IMR-90 (cell line): ENCODE measurements around the gene STYK1. TPM values are rescaled to one million over a fixed set of nuclear protein-coding genes. Genes with fewer than 3 reads are reported as not detected.

Source experiments
- ATAC-seq: fragments of 200-7000 bp; cut with Tn5 transposase; 2 replicates; pipeline ENCODE4 v1.9.1; 2020; ENCODE audit warnings: low read depth, mild to moderate bottlenecking, moderate library complexity
- BruUV-seq: library from RNA; stranded (reverse); fragments of 400-500 nt; replicated peaks from 2 replicates; lab custom pipeline; 2021; lab: Mats Ljungman, UMichigan
- CTCF ChIA-PET: fragments of 300-600 bp; formaldehyde crosslinking; extraction: SDS; loops from one replicate; lab custom pipeline; 2021; ENCODE audit warnings: antibody characterized with exemption; lab: Yijun Ruan, JAX
- POLR2A ChIA-PET: fragments of 300-600 bp; sonication (Branson Sonifier 250); formaldehyde crosslinking; loops from one replicate; lab custom pipeline; 2022; ENCODE audit warnings: antibody characterized with exemption; ENCODE audit not compliant: unreplicated experiment; lab: Charles Lee
- DNase-seq: peaks from one replicate; pipeline ENCODE4 v3.0.0; 2013
- H2AFZ ChIP-seq: replicated peaks from 2 replicates; pipeline ENCODE3; 2013; ENCODE audit warnings: low read length, mild to moderate bottlenecking; ENCODE audit not compliant: poor library complexity
- H2AK5ac ChIP-seq: 2 replicates; pipeline ENCODE4 v1.6.1; 2013; ENCODE audit warnings: low read depth, low read length, inconsistent platforms
- H2AK9ac ChIP-seq: replicated peaks from 2 replicates; pipeline ENCODE3; 2013; ENCODE audit warnings: mild to moderate bottlenecking, low read depth, low read length, moderate library complexity; ENCODE audit not compliant: poor library complexity
- H2BK120ac ChIP-seq: 2 replicates; pipeline ENCODE4 v1.6.1; 2013; ENCODE audit warnings: low read depth, low read length, inconsistent platforms
- H2BK15ac ChIP-seq: 3 replicates; pipeline ENCODE4 v1.6.1; 2013; ENCODE audit warnings: low read depth, low read length, inconsistent platforms
- H2BK20ac ChIP-seq: 2 replicates; pipeline ENCODE4 v1.6.1; 2013; ENCODE audit warnings: low read depth, mild to moderate bottlenecking, inconsistent platforms, low read length, moderate library complexity
- H2BK5ac ChIP-seq: 2 replicates; pipeline ENCODE4 v1.6.1; 2013; ENCODE audit warnings: mild to moderate bottlenecking, low read depth, low read length, inconsistent platforms; ENCODE audit not compliant: poor library complexity, severe bottlenecking
- H3K14ac ChIP-seq: replicated peaks from 2 replicates; pipeline ENCODE4 v1.6.1; 2013; ENCODE audit warnings: low read depth, low read length, inconsistent platforms
- H3K18ac ChIP-seq: 2 replicates; pipeline ENCODE4 v1.6.1; 2013; ENCODE audit warnings: low read depth, low read length, control low read depth
- H3K23ac ChIP-seq: 2 replicates; pipeline ENCODE4 v1.6.1; 2013; ENCODE audit warnings: low read depth, low read length, inconsistent platforms
- H3K27ac ChIP-seq: 2 replicates; pipeline ENCODE4 v1.5.1; 2013; ENCODE audit warnings: mild to moderate bottlenecking, control low read depth, low read length; ENCODE audit not compliant: insufficient read depth
- H3K27me3 ChIP-seq: 2 replicates; pipeline ENCODE4 v1.6.1; 2013; ENCODE audit warnings: low read length; ENCODE audit not compliant: control insufficient read depth, insufficient read depth
- H3K36me3 ChIP-seq: 2 replicates; pipeline ENCODE4 v1.6.1; 2013; ENCODE audit warnings: low read length, mixed read lengths; ENCODE audit not compliant: control insufficient read depth, insufficient read depth
- H3K4ac ChIP-seq: 2 replicates; pipeline ENCODE4 v1.6.1; 2013; ENCODE audit warnings: low read depth, low read length, inconsistent platforms
- H3K4me1 ChIP-seq: 2 replicates; pipeline ENCODE4 v1.6.1; 2013; ENCODE audit warnings: low read length, mixed read lengths; ENCODE audit not compliant: control insufficient read depth, insufficient read depth
- H3K4me2 ChIP-seq: 2 replicates; pipeline ENCODE4 v1.6.1; 2013; ENCODE audit warnings: low read depth, mild to moderate bottlenecking, control low read depth, low read length, moderate library complexity
- H3K4me3 ChIP-seq: 2 replicates; pipeline ENCODE4 v1.5.1; 2013; ENCODE audit warnings: low read depth, mild to moderate bottlenecking, control low read depth, low read length, moderate library complexity; ENCODE audit not compliant: insufficient read depth
- H3K56ac ChIP-seq: 2 replicates; pipeline ENCODE4 v1.6.1; 2013; ENCODE audit warnings: low read length, inconsistent platforms; ENCODE audit not compliant: insufficient read depth; ENCODE audit errors: extremely low read depth
- H3K79me1 ChIP-seq, 2 experiments: 2 replicates each; pipeline ENCODE4 v1.6.1; 2013; ENCODE audit warnings: low read length in 2 of 2, inconsistent platforms in 1 of 2, low read depth in 1 of 2
- H3K9ac ChIP-seq: 2 replicates; pipeline ENCODE4 v1.6.1; 2013; ENCODE audit warnings: low read depth, low read length, control low read depth
- H3K9me1 ChIP-seq: 2 replicates; pipeline ENCODE4 v1.6.1; 2013; ENCODE audit warnings: low read length, inconsistent platforms; ENCODE audit not compliant: insufficient read depth
- H3K9me3 ChIP-seq: 2 replicates; pipeline ENCODE4 v1.6.1; 2013; ENCODE audit warnings: low read length; ENCODE audit not compliant: control insufficient read depth, insufficient read depth
- H4K20me1 ChIP-seq: 2 replicates; pipeline ENCODE4 v1.6.1; 2013; ENCODE audit warnings: low read length, inconsistent platforms; ENCODE audit not compliant: insufficient read depth
- H4K5ac ChIP-seq: 2 replicates; pipeline ENCODE4 v1.6.1; 2013; ENCODE audit warnings: mild to moderate bottlenecking, low read depth, low read length, control low read depth
- H4K8ac ChIP-seq, 2 experiments: 2 replicates each; pipeline ENCODE4 v1.6.1; 2013; ENCODE audit warnings: low read depth in 2 of 2, low read length in 2 of 2, control low read depth in 1 of 2, inconsistent platforms in 1 of 2
- H4K91ac ChIP-seq: 2 replicates; pipeline ENCODE4 v1.6.1; 2013; ENCODE audit warnings: low read depth, low read length, inconsistent platforms; ENCODE audit not compliant: insufficient read depth
- BHLHE40 ChIP-seq: fragments of 150-350 bp; IDR thresholded peaks from 2 replicates; pipeline ENCODE4 v1.6.1; 2016; ENCODE audit warnings: mild to moderate bottlenecking, low read depth, low read length
- CEBPB ChIP-seq: IDR thresholded peaks from 2 replicates; pipeline ENCODE4 v1.6.1; 2012; ENCODE audit warnings: low read depth, low read length, improper control_type of control experiment
- NFE2L2 ChIP-seq: fragments of 150-350 bp; IDR thresholded peaks from 2 replicates; pipeline ENCODE4 v1.6.1; 2016; ENCODE audit warnings: low read depth, mild to moderate bottlenecking, low read length
- RCOR1 ChIP-seq: IDR thresholded peaks from 2 replicates; pipeline ENCODE4 v1.6.1; 2012; ENCODE audit warnings: mild to moderate bottlenecking, low read length, improper control_type of control experiment; ENCODE audit not compliant: insufficient replicate concordance
- WGBS, 2 experiments: methylation state at CpG; one replicate each; pipeline versions ENCODE4 v1.1.5 to v1.1.7; 2013; ENCODE audit warnings: missing lambda C conversion rate in 2 of 2; ENCODE audit not compliant: insufficient read length in 1 of 2; ENCODE audit errors: extremely low coverage in 2 of 2; 5-methylcytosine and 5-hydroxymethylcytosine counted together
- dilution Hi-C: fragments of 300-500 bp; cut with HindIII; formaldehyde crosslinking; loops from one replicate; pipeline ENCODE4 v1.14.3; 2018; ENCODE audit warnings: low sequenced_read_pairs; ENCODE audit not compliant: unreplicated experiment
- in situ Hi-C: fragments of 300-500 bp; cut with MboI; formaldehyde crosslinking; loops from 3 replicates; pipeline ENCODE4 v1.14.3; 2019; ENCODE audit warnings: low sequenced_read_pairs, inconsistent platforms, mixed read lengths
- intact Hi-C: fragments of 100-400 bp; cut with micrococcal nuclease; formaldehyde crosslinking; loops from 2 replicates; pipeline ENCODE4 v1.10.0; 2022
- polyA plus RNA-seq, 3 experiments: library from polyadenylated mRNA; depleted of rRNA; stranded (reverse); fragments of >200 nt; gene quantifications; 2 replicates each; pipeline ENCODE4 v1.2.3, GENCODE V29; 2012; ENCODE audit warnings: low replicate concordance in 1 of 3
- total RNA-seq: library from RNA; depleted of rRNA; stranded (reverse); fragments of >200 nt; gene quantifications from 2 replicates; pipeline ENCODE4 v1.2.3, GENCODE V29; 2012
- TF ChIP-seq, protein P1 (sequence below): conservative IDR thresholded peaks from 2 replicates; pipeline ENCODE4 v1.5.1; 2012; ENCODE audit warnings: mild to moderate bottlenecking, low read depth, low read length, improper control_type of control experiment
- TF ChIP-seq, protein P2 (sequence below): fragments of 150-350 bp; IDR thresholded peaks from 2 replicates; pipeline ENCODE4 v1.6.1; 2017; ENCODE audit warnings: mild to moderate bottlenecking, antibody characterized with exemption, low read length, low read depth

The STYK1 gene
- total and polyA plus RNA-seq, 2 of the 4 experiments (the other 2 are of a cell fraction): 0.36 to 0.72 TPM

DNA sequence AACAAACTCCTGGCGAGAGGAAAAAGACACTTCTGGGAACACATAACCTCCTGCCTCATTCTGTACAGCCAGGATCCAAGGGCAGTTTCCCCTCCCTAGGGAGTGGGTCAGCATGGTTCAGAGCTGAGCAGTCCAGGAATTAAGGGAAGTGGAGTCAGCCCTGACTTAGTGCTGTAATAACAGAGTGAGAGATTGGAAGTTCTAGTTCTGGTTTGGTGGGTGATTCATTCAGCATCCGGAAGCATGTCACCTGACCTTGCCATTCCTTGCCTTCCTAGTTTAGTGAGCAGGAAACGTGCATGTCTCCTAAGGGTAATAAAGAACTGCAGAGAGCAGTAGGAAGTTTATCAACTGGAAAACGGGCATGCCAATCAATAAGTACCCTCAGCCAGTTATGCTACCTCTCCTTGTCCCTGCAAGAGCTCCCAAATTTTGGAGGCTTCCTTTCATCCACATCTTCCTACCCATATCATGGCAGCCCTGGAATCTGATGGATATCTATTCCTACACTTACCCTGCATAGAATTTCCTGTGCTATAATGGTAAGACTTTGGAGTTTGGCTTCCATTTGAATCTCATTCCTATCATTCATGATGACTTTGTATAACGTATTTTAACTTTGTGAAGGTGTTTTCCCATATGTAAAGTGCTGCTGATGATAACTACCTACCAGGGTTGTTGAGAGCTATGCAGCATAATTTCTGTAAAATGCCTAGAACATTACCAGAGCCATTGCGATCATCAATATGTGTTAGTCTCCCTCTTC lies 31.9 kb downstream of the STYK1 start:
- no peak overlapping the region for H3K56ac ChIP-seq
- BruUV-seq: no TSS peak
- H2BK20ac ChIP-seq: peak overlapping the region; percentile 18
- 0 out of 3 replicates have a peak overlapping the region, but pooled peaks have one; percentile 53 for H2BK15ac ChIP-seq
- ChIA-PET CTCF (interaction anchor here (0.6 kb wide), 1 partner anchor 26 kb away, joined by 3 read pairs; no protein-coding TSS in a partner anchor), POLR2A (no interaction called here)
- no peak overlapping the region for H4K91ac ChIP-seq
- peaks cover 12% of the 10 kb centered on the region; the same call in 1 of the 2 replicates for H3K9me3 ChIP-seq
- H3K18ac ChIP-seq: peak overlapping the region; percentile 42; the same call in 1 of the 2 replicates
- no CpG with 5 or more reads among the region's 6 CpGs for WGBS, 2 experiments
- peaks cover 6% of the 10 kb centered on the region; the same call in 1 of the 2 replicates for H3K4me1 ChIP-seq
- H2BK5ac ChIP-seq: peak overlapping the region; percentile 66
- no peak overlapping the region for H2AK9ac ChIP-seq
- H4K8ac ChIP-seq: peak overlapping the region in 1 of 2 experiments; percentile 76; a peak in 2 of 4 replicates
- no peak overlapping the region for H3K9ac ChIP-seq
- no peaks in the 10 kb centered on the region for H4K20me1 ChIP-seq
- H3K9me1 ChIP-seq: peaks cover 7% of the 10 kb centered on the region; the same call in 1 of the 2 replicates
- no peak overlapping the region; the same call in 1 of the 2 replicates for H3K4me2 ChIP-seq
- ATAC-seq (peak; percentile 64), DNase-seq (peak; percentile 73)
- dilution Hi-C loops (no loop called here), in situ Hi-C loops (no loop called here), intact Hi-C loops (no loop called here)
- no peak overlapping the region for H3K23ac ChIP-seq
- H2AFZ ChIP-seq: peak overlapping the region; percentile 77
- H3K79me1 ChIP-seq: no peaks in the 10 kb centered on the region
- peak overlapping the region; percentile 27; the same call in 1 of the 2 replicates for H4K5ac ChIP-seq
- peak overlapping the region; percentile 61; the same call in 1 of the 2 replicates for H2BK120ac ChIP-seq
- H3K14ac ChIP-seq: peak overlapping the region; percentile 27
- no peaks in the 10 kb centered on the region for H3K27me3 ChIP-seq
- no peak overlapping the region for H3K27ac ChIP-seq
- no peak overlapping the region for H3K4me3 ChIP-seq
- H3K36me3 ChIP-seq: no peaks in the 10 kb centered on the region
- H2AK5ac ChIP-seq: no peak overlapping the region
- peak overlapping the region; percentile 30 for H3K4ac ChIP-seq
- TF ChIP-seq CEBPB: no peak
- no peak for TF ChIP-seq RCOR1
- TF ChIP-seq, protein P1, sequence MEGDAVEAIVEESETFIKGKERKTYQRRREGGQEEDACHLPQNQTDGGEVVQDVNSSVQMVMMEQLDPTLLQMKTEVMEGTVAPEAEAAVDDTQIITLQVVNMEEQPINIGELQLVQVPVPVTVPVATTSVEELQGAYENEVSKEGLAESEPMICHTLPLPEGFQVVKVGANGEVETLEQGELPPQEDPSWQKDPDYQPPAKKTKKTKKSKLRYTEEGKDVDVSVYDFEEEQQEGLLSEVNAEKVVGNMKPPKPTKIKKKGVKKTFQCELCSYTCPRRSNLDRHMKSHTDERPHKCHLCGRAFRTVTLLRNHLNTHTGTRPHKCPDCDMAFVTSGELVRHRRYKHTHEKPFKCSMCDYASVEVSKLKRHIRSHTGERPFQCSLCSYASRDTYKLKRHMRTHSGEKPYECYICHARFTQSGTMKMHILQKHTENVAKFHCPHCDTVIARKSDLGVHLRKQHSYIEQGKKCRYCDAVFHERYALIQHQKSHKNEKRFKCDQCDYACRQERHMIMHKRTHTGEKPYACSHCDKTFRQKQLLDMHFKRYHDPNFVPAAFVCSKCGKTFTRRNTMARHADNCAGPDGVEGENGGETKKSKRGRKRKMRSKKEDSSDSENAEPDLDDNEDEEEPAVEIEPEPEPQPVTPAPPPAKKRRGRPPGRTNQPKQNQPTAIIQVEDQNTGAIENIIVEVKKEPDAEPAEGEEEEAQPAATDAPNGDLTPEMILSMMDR: no peak
- TF ChIP-seq, protein P2, sequence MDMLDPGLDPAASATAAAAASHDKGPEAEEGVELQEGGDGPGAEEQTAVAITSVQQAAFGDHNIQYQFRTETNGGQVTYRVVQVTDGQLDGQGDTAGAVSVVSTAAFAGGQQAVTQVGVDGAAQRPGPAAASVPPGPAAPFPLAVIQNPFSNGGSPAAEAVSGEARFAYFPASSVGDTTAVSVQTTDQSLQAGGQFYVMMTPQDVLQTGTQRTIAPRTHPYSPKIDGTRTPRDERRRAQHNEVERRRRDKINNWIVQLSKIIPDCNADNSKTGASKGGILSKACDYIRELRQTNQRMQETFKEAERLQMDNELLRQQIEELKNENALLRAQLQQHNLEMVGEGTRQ: peak; percentile 75
- TF ChIP-seq BHLHE40: peak; percentile 64; the same call in 1 of the 2 replicates
- no peak for TF ChIP-seq NFE2L2
